Osteoblast (primary cell): ENCODE measurements around the gene BMPR1B. TPM values are rescaled to one million over a fixed set of nuclear protein-coding genes. Genes with fewer than 3 reads are reported as not detected.
"Not testable (repeated sequence)": the region's sequence is repeated elsewhere in the genome, so short reads cannot be mapped to it uniquely, and the experiment has no call there.

ENCODE experiments used
- DNase-seq: peaks from one replicate; pipeline ENCODE4 v3.0.0; 2011; ENCODE audit warnings: low spot score, mixed read lengths; ENCODE audit not compliant: insufficient read length; ENCODE audit errors: missing footprints
- H2AFZ ChIP-seq: 2 replicates; pipeline ENCODE4 v1.6.0; 2011; ENCODE audit warnings: mild to moderate bottlenecking, low read length
- H3K27ac ChIP-seq: 2 replicates; pipeline ENCODE4 v1.5.1; 2011; ENCODE audit warnings: mild to moderate bottlenecking, low read depth, low read length, moderate library complexity
- H3K27me3 ChIP-seq: 2 replicates; pipeline ENCODE4 v1.6.0; 2012; ENCODE audit warnings: mild to moderate bottlenecking, control low read depth, inconsistent platforms, low read length, moderate library complexity; ENCODE audit not compliant: insufficient read depth
- H3K36me3 ChIP-seq: 2 replicates; pipeline ENCODE4 v1.5.1; 2011; ENCODE audit warnings: mild to moderate bottlenecking, low read length, control low read depth, moderate library complexity; ENCODE audit not compliant: insufficient read depth
- H3K4me1 ChIP-seq: 2 replicates; pipeline ENCODE4 v1.5.1; 2011; ENCODE audit warnings: mild to moderate bottlenecking, low read length, control low read depth, moderate library complexity; ENCODE audit not compliant: insufficient read depth
- H3K4me2 ChIP-seq: 2 replicates; pipeline ENCODE4 v1.6.0; 2011; ENCODE audit warnings: mild to moderate bottlenecking, low read length; ENCODE audit not compliant: insufficient read depth
- H3K4me3 ChIP-seq: fragments of 200-600 bp; sonication (generic); 3 replicates; pipeline ENCODE4 v1.5.1; 2012; ENCODE audit warnings: mild to moderate bottlenecking, low read length, inconsistent platforms; ENCODE audit not compliant: insufficient read depth
- H3K79me2 ChIP-seq: 2 replicates; pipeline ENCODE4 v1.6.0; 2012; ENCODE audit warnings: mild to moderate bottlenecking, low read length, control low read depth, inconsistent platforms; ENCODE audit not compliant: insufficient read depth
- H3K9me3 ChIP-seq: 2 replicates; pipeline ENCODE4 v1.5.1; 2011; ENCODE audit warnings: low read depth, low read length, control low read depth
- H4K20me1 ChIP-seq: 2 replicates; pipeline ENCODE4 v1.6.0; 2012; ENCODE audit warnings: mild to moderate bottlenecking, low read length, control low read depth; ENCODE audit not compliant: insufficient read depth
- CTCF ChIP-seq: IDR thresholded peaks from 2 replicates; pipeline ENCODE4 v1.5.1; 2011; ENCODE audit warnings: mild to moderate bottlenecking, low read depth, low read length, moderate library complexity; ENCODE audit errors: extremely low read depth
- total RNA-seq: library from RNA; depleted of rRNA; stranded (reverse); fragments of >200 nt; gene quantifications from 2 replicates; pipeline ENCODE4 v1.2.3, GENCODE V29; 2012

BMPR1B gene
- total RNA-seq, 1 donor = 2.5 TPM

DNA sequence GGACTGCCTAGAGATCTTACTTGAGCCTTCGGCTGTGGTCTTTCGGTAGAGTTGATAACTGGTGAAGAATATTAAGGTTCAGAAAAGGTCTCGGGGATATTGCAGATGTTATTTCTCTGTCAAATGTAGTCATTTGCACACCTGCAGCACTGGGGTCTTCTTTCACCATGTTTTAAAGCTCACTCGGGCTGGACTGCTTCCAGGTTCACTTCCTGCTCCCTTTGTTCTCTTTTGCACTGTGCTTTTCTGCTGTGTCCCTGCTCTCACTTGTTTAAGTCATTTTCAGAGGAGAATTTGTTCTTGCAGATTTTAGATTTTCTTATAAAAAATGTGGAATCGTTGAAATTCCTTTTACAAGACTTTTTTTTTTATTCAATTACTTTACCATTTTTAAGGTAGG, 68.5 kb downstream of the BMPR1B start:
- H4K20me1 ChIP-seq = no peaks in the 10 kb centered on the region
- no peak for DNase-seq
- TF ChIP-seq CTCF = no peak
- H3K9me3 ChIP-seq = no peaks in the 10 kb centered on the region
- H3K79me2 ChIP-seq = no peaks in the 10 kb centered on the region
- no peak overlapping the region for H3K4me3 ChIP-seq
- H3K36me3 ChIP-seq = no peaks in the 10 kb centered on the region
- H3K4me2 ChIP-seq = no peak overlapping the region
- H2AFZ ChIP-seq = no peak overlapping the region
- H3K27me3 ChIP-seq = peaks cover 7% of the 10 kb centered on the region
- no peak overlapping the region for H3K27ac ChIP-seq
- H3K4me1 ChIP-seq = peaks cover 7% of the 10 kb centered on the region

- H3K4me2 ChIP-seq = peak overlapping the region; percentile 63
- H3K9me3 ChIP-seq = no peaks in the 10 kb centered on the region
- DNase-seq = peak; percentile 79
- peaks cover 7% of the 10 kb centered on the region for H3K4me1 ChIP-seq
- no peaks in the 10 kb centered on the region for H4K20me1 ChIP-seq
- H3K79me2 ChIP-seq = no peaks in the 10 kb centered on the region
- no peaks in the 10 kb centered on the region for H3K36me3 ChIP-seq
- H2AFZ ChIP-seq = peak overlapping the region; percentile 2
- H3K27me3 ChIP-seq = peaks cover 7% of the 10 kb centered on the region
- no peak for TF ChIP-seq CTCF
- peak overlapping the region; percentile 50 for H3K27ac ChIP-seq
- peak overlapping the region; percentile 8 for H3K4me3 ChIP-seq
Observed at GRCh38 chr4:94827481-94828110, 69.8 kb downstream of the BMPR1B start.

GRCh38 chr4:94828882-94829281, 71.1 kb downstream of the BMPR1B start:
- no peaks in the 10 kb centered on the region for H3K36me3 ChIP-seq
- H3K9me3 ChIP-seq = no peaks in the 10 kb centered on the region
- H3K79me2 ChIP-seq = no peaks in the 10 kb centered on the region
- DNase-seq = no peak
- H4K20me1 ChIP-seq = no peaks in the 10 kb centered on the region
- TF ChIP-seq CTCF = no peak
- H3K27ac ChIP-seq = no peak overlapping the region
- H3K4me3 ChIP-seq = no peak overlapping the region
- H3K27me3 ChIP-seq = peaks cover 7% of the 10 kb centered on the region
- H3K4me2 ChIP-seq = no peak overlapping the region
- peaks cover 7% of the 10 kb centered on the region for H3K4me1 ChIP-seq
- no peak overlapping the region for H2AFZ ChIP-seq

DNA sequence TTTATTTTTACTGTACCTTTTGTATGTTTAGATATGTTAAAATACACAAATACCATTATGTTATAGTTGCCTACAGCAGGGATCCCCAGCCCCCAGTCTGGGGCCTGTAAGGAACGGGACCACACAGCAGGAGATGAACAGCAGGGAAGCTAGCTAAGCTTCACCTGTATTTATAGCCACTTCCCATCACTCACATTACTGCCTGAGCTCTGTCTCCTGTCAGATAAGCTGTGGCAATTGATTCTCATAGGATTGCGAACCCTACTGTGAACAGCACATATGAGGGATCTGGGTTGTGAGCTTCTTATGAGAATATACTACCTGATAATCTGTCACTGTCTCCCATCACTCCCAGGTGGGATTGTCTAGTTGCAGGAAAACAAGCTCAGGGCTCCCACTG, 73.9 kb downstream of the BMPR1B start:
- DNase-seq = no peak
- Histone ChIP-seq H3K27ac (no peak overlapping the region), H3K4me3 (no peak overlapping the region), H3K36me3 (no peaks in the 10 kb centered on the region), H3K9me3 (no peaks in the 10 kb centered on the region), H2AFZ (no peak overlapping the region), H3K4me1 (peaks cover 7% of the 10 kb centered on the region), H3K27me3 (no peaks in the 10 kb centered on the region), H3K4me2 (no peak overlapping the region), H4K20me1 (no peaks in the 10 kb centered on the region), H3K79me2 (no peaks in the 10 kb centered on the region)
- TF ChIP-seq CTCF = no peak

GRCh38 chr4:94832329-94832728, 74.6 kb downstream of the BMPR1B start:
- not testable (repeated sequence) for H3K4me1 ChIP-seq, H3K4me2 ChIP-seq, H4K20me1 ChIP-seq, DNase-seq, H3K27ac ChIP-seq, H2AFZ ChIP-seq, H3K36me3 ChIP-seq, H3K27me3 ChIP-seq, H3K4me3 ChIP-seq, H3K79me2 ChIP-seq, H3K9me3 ChIP-seq
